Esophagus squamous epithelium (tissue), 4 donors: Measurements from ENCODE around the gene CACNB1.

ENCODE experiments used
- POLR2A ChIP-seq, 4 donors: fragments of 450-650 bp; IDR thresholded peaks; one replicate each; pipeline ENCODE4 v1.6.1; 2017; ENCODE audit warnings: antibody characterized with exemption in 4 of 4, mild to moderate bottlenecking in 4 of 4, moderate library complexity in 3 of 4
- TF ChIP-seq, protein P1 (sequence below), 6 experiments: fragments of 450-650 bp in 4 of 6; fragments of 200-600 bp in 2 of 6; sonication (generic) in 2 of 6; IDR thresholded peaks; one replicate each; pipeline ENCODE4 v1.5.1; 2016 to 2019; ENCODE audit warnings: antibody characterized with exemption in 6 of 6, mild to moderate bottlenecking in 4 of 6, moderate library complexity in 4 of 6

GRCh38 chr17:39208893-39209292 is 11.4 kb upstream of the CACNB1 start:
- TF ChIP-seq, protein P1, sequence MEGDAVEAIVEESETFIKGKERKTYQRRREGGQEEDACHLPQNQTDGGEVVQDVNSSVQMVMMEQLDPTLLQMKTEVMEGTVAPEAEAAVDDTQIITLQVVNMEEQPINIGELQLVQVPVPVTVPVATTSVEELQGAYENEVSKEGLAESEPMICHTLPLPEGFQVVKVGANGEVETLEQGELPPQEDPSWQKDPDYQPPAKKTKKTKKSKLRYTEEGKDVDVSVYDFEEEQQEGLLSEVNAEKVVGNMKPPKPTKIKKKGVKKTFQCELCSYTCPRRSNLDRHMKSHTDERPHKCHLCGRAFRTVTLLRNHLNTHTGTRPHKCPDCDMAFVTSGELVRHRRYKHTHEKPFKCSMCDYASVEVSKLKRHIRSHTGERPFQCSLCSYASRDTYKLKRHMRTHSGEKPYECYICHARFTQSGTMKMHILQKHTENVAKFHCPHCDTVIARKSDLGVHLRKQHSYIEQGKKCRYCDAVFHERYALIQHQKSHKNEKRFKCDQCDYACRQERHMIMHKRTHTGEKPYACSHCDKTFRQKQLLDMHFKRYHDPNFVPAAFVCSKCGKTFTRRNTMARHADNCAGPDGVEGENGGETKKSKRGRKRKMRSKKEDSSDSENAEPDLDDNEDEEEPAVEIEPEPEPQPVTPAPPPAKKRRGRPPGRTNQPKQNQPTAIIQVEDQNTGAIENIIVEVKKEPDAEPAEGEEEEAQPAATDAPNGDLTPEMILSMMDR (IDR thresholded peaks at IDR 0.05): no peak
- TF ChIP-seq POLR2A (IDR thresholded peaks at IDR 0.05): no peak
